Measurements from ENCODE around the gene ARHGAP8. TPM values are rescaled to one million over a fixed set of nuclear protein-coding genes. Genes with fewer than 3 reads are reported as not detected.

ARHGAP8 gene
- total RNA-seq, 1 donor from 2014 or later = not detected

DNA sequence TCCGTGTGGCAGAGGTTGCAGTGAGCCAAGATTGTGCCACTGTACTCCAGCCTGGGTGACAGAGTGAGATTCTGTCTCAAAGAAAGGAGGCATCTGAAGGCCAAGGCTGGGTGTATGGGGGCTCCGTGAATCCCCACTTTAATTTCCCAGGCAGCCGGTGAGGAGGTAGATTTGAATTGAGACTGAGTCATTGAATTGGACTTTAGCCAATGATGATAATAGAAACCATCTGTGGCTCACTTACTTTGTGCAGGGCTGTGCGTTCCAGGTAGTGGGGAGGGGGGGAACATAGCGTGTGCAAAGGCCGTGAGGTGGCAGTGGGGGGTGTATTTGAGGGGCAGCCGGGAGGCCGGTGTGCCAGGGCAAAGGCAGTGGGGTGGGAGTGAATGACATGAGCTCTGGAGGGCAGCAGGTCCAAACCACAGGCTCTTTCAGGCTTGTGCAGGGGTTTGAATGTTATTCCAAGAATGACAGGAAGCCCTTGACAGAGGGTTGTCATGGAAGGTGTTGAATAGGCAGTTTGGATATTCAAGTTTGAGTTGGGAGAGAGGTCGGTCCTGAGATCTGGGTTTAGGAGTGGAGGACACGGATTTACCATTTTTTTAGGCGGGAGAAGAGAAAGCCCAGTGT is 6.1 kb downstream of the ARHGAP8 start:
- DNase-seq (no peak), ATAC-seq (ENCODE audit: poor library complexity) (no peak)
- intact Hi-C loops (cut with DNase I) = no loop called here

GRCh38 chr22:44759001-44759400 is 6.6 kb downstream of the ARHGAP8 start:
- intact Hi-C loops (cut with DNase I) = no loop called here
- ATAC-seq (ENCODE audit: poor library complexity) (no peak), DNase-seq (no peak)

- intact Hi-C loops (cut with DNase I) = no loop called here
- ATAC-seq (ENCODE audit: poor library complexity) = no peak
- no peak for DNase-seq
Observed at GRCh38 chr22:44759430-44760310, 7.3 kb downstream of the ARHGAP8 start.

- intact Hi-C loops (cut with DNase I) = no loop called here
- DNase-seq (no peak), ATAC-seq (ENCODE audit: poor library complexity) (no peak)
Observed at GRCh38 chr22:44760476-44760875, 8.1 kb downstream of the ARHGAP8 start.

GRCh38 chr22:44761025-44761424 is 8.7 kb downstream of the ARHGAP8 start:
- intact Hi-C loops (cut with DNase I) = no loop called here
- no peak for ATAC-seq (ENCODE audit: poor library complexity)

GRCh38 chr22:44764373-44764772 is 12.0 kb downstream of the ARHGAP8 start:
- ATAC-seq (ENCODE audit: poor library complexity) = no peak
- intact Hi-C loops (cut with DNase I) = no loop called here
- no peak for DNase-seq

More at GRCh38 chr22:44761025-44761424, 8.7 kb downstream of the ARHGAP8 start:
- no peak for DNase-seq

DNA sequence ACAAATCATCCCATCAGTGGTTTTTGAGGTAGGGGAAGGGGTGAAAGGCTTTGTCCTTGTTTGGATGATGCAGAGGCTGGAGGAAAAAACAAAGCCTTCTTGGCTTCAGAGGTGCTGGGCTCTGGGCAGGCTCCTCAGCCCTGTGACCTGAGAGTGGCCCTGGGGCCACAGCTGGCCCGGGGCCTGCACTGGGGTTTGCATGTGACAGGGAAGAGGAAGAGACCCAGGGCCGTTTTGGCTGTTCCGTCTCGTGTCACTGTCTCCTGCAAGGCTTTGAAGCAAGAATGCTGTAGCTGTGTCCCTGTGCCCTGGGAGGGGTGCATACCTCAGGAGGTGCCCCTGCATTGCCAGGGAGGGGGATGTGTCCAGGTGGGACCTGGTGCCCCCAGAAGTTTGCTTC is 12.6 kb downstream of the ARHGAP8 start:
- DNase-seq (no peak), ATAC-seq (ENCODE audit: poor library complexity) (no peak)
- intact Hi-C loops (cut with DNase I) = no loop called here

- DNase-seq = no peak
- peak; percentile 34 for ATAC-seq (ENCODE audit: poor library complexity)
- intact Hi-C loops (cut with DNase I) = no loop called here
Observed at GRCh38 chr22:44765571-44766285, 13.4 kb downstream of the ARHGAP8 start.

- ATAC-seq (ENCODE audit: poor library complexity) = no peak
- intact Hi-C loops (cut with DNase I) = no loop called here
- no peak for DNase-seq
Observed at GRCh38 chr22:44773082-44773481, 20.7 kb downstream of the ARHGAP8 start.

GRCh38 chr22:44775862-44776261 is 23.5 kb downstream of the ARHGAP8 start:
- ATAC-seq (ENCODE audit: poor library complexity) (no peak), DNase-seq (no peak)
- intact Hi-C loops (cut with DNase I) = no loop called here

DNA sequence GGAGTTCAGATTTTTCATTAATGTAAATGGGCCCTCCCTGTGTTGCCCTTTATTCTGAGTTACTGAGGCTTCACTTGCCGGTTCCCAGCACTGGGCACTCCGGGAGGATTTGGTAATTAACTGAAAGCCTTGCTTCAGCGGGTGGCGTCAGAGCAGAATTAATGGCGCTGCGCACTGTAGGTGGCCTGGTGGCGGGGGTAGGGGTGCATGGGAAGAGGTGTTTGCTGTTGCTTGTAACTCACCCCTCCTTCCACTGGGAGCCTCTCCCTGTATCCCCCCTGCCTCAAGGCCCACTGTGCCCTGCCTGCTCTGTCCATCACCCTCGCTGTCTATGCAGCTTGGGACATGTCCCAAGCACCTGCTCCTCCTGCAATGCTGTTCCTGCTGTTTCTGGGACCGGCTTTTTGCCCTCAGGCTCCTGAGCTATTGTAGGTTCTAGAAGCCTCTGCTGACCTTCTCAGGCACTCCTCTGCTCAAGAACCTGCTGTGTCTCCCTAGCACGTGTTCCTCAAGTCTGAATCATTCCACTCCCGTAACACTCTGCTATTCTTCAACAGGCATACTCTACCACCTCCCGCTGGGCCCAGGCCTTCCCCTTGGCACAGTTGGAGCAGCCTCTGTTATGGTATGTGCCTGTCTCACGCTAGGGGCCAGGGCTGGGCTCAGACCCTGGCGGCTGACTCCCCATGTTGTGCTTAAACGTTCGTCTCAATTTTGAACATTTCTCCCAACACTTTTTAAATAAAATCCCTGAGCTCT is 24.4 kb downstream of the ARHGAP8 start:
- ATAC-seq (ENCODE audit: poor library complexity) (no peak), DNase-seq (no peak)
- intact Hi-C loops (cut with DNase I) = no loop called here

DNA sequence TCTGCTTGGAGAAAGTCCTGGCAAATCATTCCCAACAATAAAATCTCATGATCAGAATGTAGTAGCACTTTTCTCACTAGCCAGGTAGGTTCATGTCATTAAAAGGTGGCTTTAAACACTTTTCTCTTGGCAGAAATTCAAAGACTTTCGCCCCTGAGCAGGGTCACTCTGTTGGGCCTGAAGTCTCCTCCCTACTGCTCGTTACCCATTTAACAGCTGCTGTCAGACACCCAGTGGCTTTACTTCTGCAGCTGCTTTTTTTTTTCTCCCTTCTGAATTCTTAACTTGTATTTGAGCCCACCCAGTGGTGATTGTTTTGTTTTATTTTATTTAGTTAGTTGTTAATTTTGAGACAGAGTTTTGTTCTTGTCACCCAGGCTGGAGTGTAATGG is 25.0 kb downstream of the ARHGAP8 start:
- no peak for ATAC-seq (ENCODE audit: poor library complexity)
- DNase-seq = no peak
- intact Hi-C loops (cut with DNase I) = no loop called here

DNA sequence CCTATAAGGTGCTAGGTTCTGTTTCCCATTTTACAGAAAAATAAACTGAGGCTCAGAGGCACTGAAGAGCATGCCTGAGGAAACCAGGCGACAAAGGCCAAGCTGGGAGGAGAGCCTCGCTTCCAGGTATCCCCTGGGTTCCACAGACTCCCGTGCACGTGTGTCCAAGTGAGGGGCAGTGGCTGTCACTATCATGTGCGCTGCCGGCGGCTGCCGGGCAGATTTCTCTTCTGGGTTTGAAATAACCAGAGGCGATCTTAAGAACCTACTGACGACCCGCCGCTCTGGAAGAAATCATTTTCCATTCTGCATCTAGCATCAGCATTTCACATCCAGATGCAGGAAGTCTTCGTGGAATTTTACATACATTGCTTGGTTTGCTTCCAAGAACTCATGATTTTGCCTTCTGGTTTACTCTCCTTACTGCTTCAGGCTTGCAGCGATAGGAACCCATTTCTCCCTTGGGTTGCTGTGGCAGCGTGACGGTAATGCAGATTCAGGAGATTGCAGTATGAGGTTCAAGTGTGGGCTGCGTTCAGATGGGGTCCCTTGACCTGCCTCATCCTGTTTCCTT is 28.6 kb downstream of the ARHGAP8 start:
- no peak for DNase-seq
- no peak for ATAC-seq (ENCODE audit: poor library complexity)
- intact Hi-C loops (cut with DNase I) = no loop called here

DNA sequence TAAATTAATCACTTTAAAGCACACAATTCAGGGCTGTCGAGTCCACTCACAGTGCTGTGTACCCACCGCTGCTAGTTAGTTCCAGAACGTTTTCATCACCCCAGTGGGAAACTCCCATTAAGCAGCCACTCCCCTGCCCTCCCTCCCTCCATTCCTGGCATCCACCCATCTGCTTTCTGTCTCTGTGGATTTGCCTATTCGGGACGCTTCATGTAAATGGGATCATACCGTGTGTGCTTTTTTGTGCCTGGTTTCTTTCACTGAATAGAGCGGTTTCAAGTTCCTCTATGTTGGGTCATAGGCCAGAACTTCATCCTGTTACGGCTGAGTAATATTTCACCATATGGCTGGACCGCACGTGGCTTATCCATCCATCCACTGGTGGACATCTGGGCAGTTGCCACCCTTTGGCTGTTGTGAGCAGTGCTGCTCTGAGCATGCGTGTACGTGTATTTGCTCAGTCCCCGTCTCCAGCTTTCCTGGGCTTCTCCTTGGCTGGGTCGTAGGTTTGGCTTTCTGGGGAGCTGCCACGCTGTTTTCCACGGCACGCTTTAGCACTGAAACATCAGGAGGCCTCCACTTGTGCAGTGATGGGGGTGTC is 30.1 kb downstream of the ARHGAP8 start:
- no peak for ATAC-seq (ENCODE audit: poor library complexity)
- no peak for DNase-seq
- intact Hi-C loops (cut with DNase I) = no loop called here

- intact Hi-C loops (cut with DNase I) = no loop called here
- ATAC-seq (ENCODE audit: poor library complexity) (no peak), DNase-seq (no peak)
Observed at GRCh38 chr22:44783091-44783490, 30.7 kb downstream of the ARHGAP8 start.

- ATAC-seq (ENCODE audit: poor library complexity) = no peak
- no peak for DNase-seq
- intact Hi-C loops (cut with DNase I) = no loop called here
Observed at GRCh38 chr22:44783581-44783980, 31.2 kb downstream of the ARHGAP8 start.

- ATAC-seq (ENCODE audit: poor library complexity) (no peak), DNase-seq (no peak)
- intact Hi-C loops (cut with DNase I) = no loop called here
Observed at GRCh38 chr22:44786136-44786535, 33.8 kb downstream of the ARHGAP8 start.

- ATAC-seq (ENCODE audit: poor library complexity) = no peak
- no peak for DNase-seq
- intact Hi-C loops (cut with DNase I) = no loop called here
Observed at GRCh38 chr22:44786610-44787009, 34.2 kb downstream of the ARHGAP8 start.
